ENCODE measurements around the gene NFIX.

GRCh38 chr19:12987781-12988180, 7.5 kb upstream of the NFIX start:
- TF ChIP-seq GATA2 (IDR thresholded peaks at IDR 0.05; ENCODE audit: low read depth, low read length) = no peak
- TF ChIP-seq GATA3 (IDR thresholded peaks at IDR 0.05; ENCODE audit: low read depth, low read length) = no peak
